HepG2 (cell line): Measurements from ENCODE around the gene SYNC. TPM values are rescaled to one million over a fixed set of nuclear protein-coding genes. Genes with fewer than 3 reads are reported as not detected.

Source experiments
- ATAC-seq: fragments of 200-7000 bp; cut with Tn5 transposase; 3 replicates; pipeline ENCODE4 v1.9.1; 2020; ENCODE audit warnings: mild to moderate bottlenecking, moderate library complexity
- BruUV-seq: library from RNA; stranded (reverse); fragments of 400-500 nt; replicated peaks from 2 replicates; lab custom pipeline; 2021; lab: Mats Ljungman, UMichigan
- CTCF ChIA-PET: fragments of 300-600 bp; formaldehyde crosslinking; extraction: SDS; loops from one replicate; lab custom pipeline; 2021; ENCODE audit warnings: low total read pairs, inconsistent platforms, low intra/inter-chr PET ratio; lab: Yijun Ruan, JAX
- POLR2A ChIA-PET: fragments of 350-600 bp; sonication (Branson Sonifier 250); formaldehyde crosslinking; loops from one replicate; lab custom pipeline; 2020; ENCODE audit warnings: antibody characterized with exemption, inconsistent platforms; lab: Yijun Ruan, JAX
- DNase-seq: peaks from one replicate; pipeline ENCODE4 v3.0.0-alpha.2; 2015; ENCODE audit warnings: low spot score
- FAIRE-seq: peaks from 3 replicates; lab custom pipeline; 2011; peaks lifted over from hg19 to GRCh38; lab: Jason Lieb, UNC
- H2AFZ ChIP-seq: one replicate; pipeline ENCODE4 v1.6.1; 2011; ENCODE audit warnings: low read length, inconsistent platforms
- H3K27ac ChIP-seq: fragments of 300-600 bp; 3 replicates; pipeline ENCODE4 v1.8.0; 2011; ENCODE audit warnings: mixed run types, mild to moderate bottlenecking, mixed read lengths, low read length, inconsistent platforms; ENCODE audit not compliant: insufficient read depth; ENCODE audit errors: extremely low read length
- H3K27me3 ChIP-seq, 2 experiments: fragments of 200-600 bp in 1 of 2; 2 replicates in 1 of 2; 3 replicates in 1 of 2; pipeline versions ENCODE4 v1.6.0 to v1.8.0; 2011; ENCODE audit warnings: low read length in 2 of 2, mild to moderate bottlenecking in 2 of 2, moderate library complexity in 2 of 2, inconsistent platforms in 1 of 2; ENCODE audit not compliant: insufficient read depth in 2 of 2, control insufficient read depth in 1 of 2
- H3K36me3 ChIP-seq, 2 experiments: fragments of 200-600 bp in 1 of 2; replicated peaks in 1 of 2; 2 replicates in 1 of 2; 3 replicates in 1 of 2; pipeline versions ENCODE4 v1.5.1 to v1.8.0; 2011; ENCODE audit warnings: low read length in 2 of 2, inconsistent platforms in 1 of 2; ENCODE audit not compliant: insufficient read depth in 2 of 2, control insufficient read depth in 1 of 2
- H3K4me1 ChIP-seq: 2 replicates; pipeline ENCODE4 v1.5.1; 2012; ENCODE audit warnings: low read length, inconsistent platforms; ENCODE audit not compliant: insufficient read depth
- H3K4me2 ChIP-seq: 2 replicates; pipeline ENCODE4 v1.6.0; 2011; ENCODE audit warnings: low read depth, low read length, inconsistent platforms
- H3K4me3 ChIP-seq, 3 experiments: fragments of 200-600 bp in 1 of 3; sonication (generic), shearing (Covaris generic) in 1 of 3; replicated peaks in 1 of 3; 2 replicates each; pipeline ENCODE4 v1.5.1; 2011 to 2016; ENCODE audit warnings: low read length in 3 of 3, inconsistent platforms in 2 of 3, low read depth in 2 of 3, mild to moderate bottlenecking in 2 of 3, control low read depth in 1 of 3, mixed read lengths in 1 of 3; ENCODE audit not compliant: insufficient read depth in 1 of 3
- H3K79me2 ChIP-seq: one replicate; pipeline ENCODE4 v1.6.1; 2011; ENCODE audit warnings: low read length, inconsistent platforms; ENCODE audit not compliant: insufficient read depth
- H3K9ac ChIP-seq: 2 replicates; pipeline ENCODE4 v1.6.0; 2011; ENCODE audit warnings: mild to moderate bottlenecking, low read depth, low read length, inconsistent platforms; ENCODE audit not compliant: insufficient read depth
- H3K9me3 ChIP-seq: 2 replicates; pipeline ENCODE4 v1.5.1; 2012; ENCODE audit warnings: mild to moderate bottlenecking, low read length
- H4K20me1 ChIP-seq: 2 replicates; pipeline ENCODE4 v1.6.0; 2011; ENCODE audit warnings: inconsistent platforms, mild to moderate bottlenecking, low read length, moderate library complexity; ENCODE audit not compliant: insufficient read depth
- EZH2 ChIP-seq: conservative IDR thresholded peaks from 2 replicates; pipeline ENCODE4 v1.6.1; 2012; ENCODE audit warnings: mild to moderate bottlenecking, low read depth, low read length, moderate library complexity
- MLXIP ChIP-seq: sonication (generic); formaldehyde crosslinking; IDR thresholded peaks from 2 replicates; pipeline ENCODE4 v1.9.0; 2021; ENCODE audit warnings: missing genetic modification reagents, borderline replicate concordance
- SAP130 ChIP-seq: IDR thresholded peaks from 2 replicates; pipeline ENCODE4 v1.6.1; 2016; ENCODE audit warnings: low read depth
- STAG1 ChIP-seq: sonication (generic); formaldehyde crosslinking; IDR thresholded peaks from 2 replicates; pipeline ENCODE4 v1.4.0; 2020; ENCODE audit warnings: missing genetic modification reagents
- ZNF160 ChIP-seq: sonication (generic); formaldehyde crosslinking; IDR thresholded peaks from 2 replicates; pipeline ENCODE4 v1.8.0; 2022; ENCODE audit warnings: mild to moderate bottlenecking, inconsistent platforms, missing genetic modification reagents
- ZNF530 ChIP-seq: sonication (generic); formaldehyde crosslinking; IDR thresholded peaks from 2 replicates; pipeline ENCODE4 v1.5.0; 2020; ENCODE audit warnings: low read depth, mild to moderate bottlenecking, missing genetic modification reagents
- ZNF574 ChIP-seq: sonication (generic); formaldehyde crosslinking; IDR thresholded peaks from 2 replicates; pipeline ENCODE4 v1.4.0; 2020; ENCODE audit warnings: missing genetic modification reagents
- ZNF652 ChIP-seq: IDR thresholded peaks from 2 replicates; pipeline ENCODE4 v1.6.1; 2016; ENCODE audit warnings: low read depth, borderline replicate concordance
- ZNF891 ChIP-seq: sonication (generic); formaldehyde crosslinking; IDR thresholded peaks from 2 replicates; pipeline ENCODE4 v1.5.0; 2020; ENCODE audit warnings: mild to moderate bottlenecking, missing genetic modification reagents
- ZSCAN30 ChIP-seq: sonication (generic); formaldehyde crosslinking; IDR thresholded peaks from 2 replicates; pipeline ENCODE4 v1.5.0; 2020; ENCODE audit warnings: mild to moderate bottlenecking, missing genetic modification reagents
- WGBS: methylation state at CpG from one replicate; pipeline ENCODE4 v1.1.6; 2017; ENCODE audit warnings: low lambda C conversion rate; 5-methylcytosine and 5-hydroxymethylcytosine counted together
- in situ Hi-C: cut with HindIII; loops from 2 replicates; pipeline ENCODE4 v1.10.0; 2017; ENCODE audit warnings: low pct_unique_long_range_greater_than_20kb; ENCODE audit not compliant: extremely low pct_ligation_motif_present
- intact Hi-C: fragments of 100-400 bp; cut with micrococcal nuclease; formaldehyde crosslinking; loops from one replicate; pipeline ENCODE4 v1.10.0; 2022; ENCODE audit not compliant: unreplicated experiment
- polyA plus RNA-seq, 8 experiments: library from polyadenylated mRNA; depleted of rRNA in 3 of 8; stranded (reverse) in 7 of 8; unstranded in 1 of 8; fragments of >200 nt; fragmentation: Illumina TruSeq in 4 of 8; extraction: Trizol in 4 of 8; gene quantifications; 2 replicates each; pipeline versions ENCODE4 v1.2.1 to v1.2.3, GENCODE V29; 2011 to 2016; ENCODE audit warnings: low read depth in 4 of 8, missing spikeins in 1 of 8, mixed read lengths in 1 of 8; ENCODE audit not compliant: insufficient read depth in 1 of 8
- total RNA-seq, 5 experiments: library from RNA; depleted of rRNA; stranded (reverse); fragments of >200 nt; fragmentation: Illumina TruSeq; extraction: Trizol; gene quantifications; 2 replicates each; pipeline ENCODE4 v1.2.3, GENCODE V29; 2016; ENCODE audit warnings: low read depth in 1 of 5

The SYNC gene
- total and polyA plus RNA-seq, 2 of the 13 experiments (the other 11 are each of a cell fraction or from before 2014, with no cell fraction given): 2.4 to 5.4 TPM

DNA sequence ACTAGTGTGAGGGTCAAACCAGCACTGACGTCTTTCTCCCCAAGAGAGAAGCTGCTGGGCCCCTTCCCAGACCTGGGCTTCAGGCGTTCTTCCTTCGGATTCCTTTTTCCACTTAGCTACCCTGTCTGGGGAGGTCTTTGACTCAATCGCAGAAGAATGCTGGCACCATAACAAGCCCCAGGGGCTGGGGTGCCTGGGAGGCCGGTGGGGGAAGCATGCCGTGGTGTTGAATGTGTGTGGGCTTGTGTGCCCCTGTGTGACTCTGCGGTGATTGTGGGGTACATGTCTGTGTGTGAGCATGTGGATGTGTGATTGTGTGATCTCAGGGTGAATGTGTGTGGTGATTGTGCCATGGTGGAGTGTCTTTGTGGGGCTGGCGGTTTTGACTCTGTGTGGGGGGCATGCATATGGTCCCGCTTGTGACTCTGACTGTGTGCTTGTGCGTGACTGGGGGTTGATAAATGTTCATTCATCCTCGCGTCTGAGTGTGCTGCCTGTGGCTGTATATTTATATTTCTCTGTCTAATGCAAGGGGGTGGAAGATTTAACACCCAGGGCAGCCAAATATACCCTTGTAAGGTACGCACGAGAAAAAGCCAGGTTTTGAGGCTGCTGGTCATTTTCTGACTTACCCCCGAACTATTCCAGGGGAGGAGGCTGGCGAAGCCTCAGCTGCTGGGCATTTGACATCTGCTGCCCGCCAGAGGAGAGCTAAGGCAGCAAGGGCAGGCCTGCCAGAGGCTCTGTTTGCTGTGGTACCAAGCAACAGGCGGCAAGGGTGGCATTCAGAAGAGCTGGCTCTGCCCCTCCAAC is 1.1 kb upstream of the SYNC start:
- Histone ChIP-seq H3K36me3 (no peaks in the 10 kb centered on the region), H3K4me3 (peak overlapping the region in 2 of 3 experiments; percentile 62 to 72; a peak in 3 of 6 replicates), H3K4me1 (peaks cover 41% of the 10 kb centered on the region), H3K4me2 (peak overlapping the region; percentile 94), H2AFZ (no peak overlapping the region), H3K27me3 (peaks cover 6 to 37% of the 10 kb centered on the region in 2 experiments)
- intact Hi-C loops (no loop called here), in situ Hi-C loops (no loop called here)
- FAIRE-seq (no peak), ATAC-seq (no peak), DNase-seq (no peak)
- 36% methylated on average over 16 of the region's 18 CpGs for WGBS
- no TSS peak for BruUV-seq
- peak; percentile 70; the same call in 1 of the 2 replicates for TF ChIP-seq EZH2
- TF ChIP-seq ZNF891 (CRISPR knock-in tag): no peak
- TF ChIP-seq, all 625 proteins: peak for 1
- ChIA-PET POLR2A (interaction anchor here (1.2 to 4.1 kb wide), 2 partner anchors 8 to 9 kb away, joined by 3 to 20 read pairs; no protein-coding TSS in a partner anchor), CTCF (no interaction called here)
- Histone ChIP-seq H3K9ac (no peak overlapping the region), H3K27ac (no peak overlapping the region), H3K79me2 (no peaks in the 10 kb centered on the region), H3K9me3 (no peaks in the 10 kb centered on the region), H4K20me1 (no peaks in the 10 kb centered on the region)

- H3K4me3 ChIP-seq: peak overlapping the region; percentile 61 to 72 (median 62); a peak in 4 of 6 replicates
- peaks cover 32% of the 10 kb centered on the region for H3K4me1 ChIP-seq
- no peak overlapping the region for H3K27ac ChIP-seq
- ChIA-PET CTCF (no interaction called here), POLR2A (interaction anchor here (0.8 to 1.8 kb wide), 3 partner anchors 10 to 253 kb away, joined by 3 to 4 read pairs (median 3); partner anchors contain the start of gene RBBP4)
- H3K27me3 ChIP-seq: peaks cover 6 to 37% of the 10 kb centered on the region in 2 experiments
- WGBS: 11% methylated on average over 3 of the region's 27 CpGs
- no peaks in the 10 kb centered on the region for H3K36me3 ChIP-seq
- H3K9ac ChIP-seq: no peak overlapping the region
- FAIRE-seq (no peak), DNase-seq (no peak), ATAC-seq (peak; percentile 42)
- intact Hi-C loops: no loop called here
- no peak overlapping the region for H2AFZ ChIP-seq
- no peaks in the 10 kb centered on the region for H4K20me1 ChIP-seq
- H3K79me2 ChIP-seq: no peaks in the 10 kb centered on the region
- no peaks in the 10 kb centered on the region for H3K9me3 ChIP-seq
- peak overlapping the region; percentile 94 for H3K4me2 ChIP-seq
- BruUV-seq: no TSS peak
- in situ Hi-C loops: no loop called here
- TF ChIP-seq ZNF160 (no peak), ZNF652 (CRISPR knock-in tag) (peak; percentile 58; the same call in 1 of the 2 replicates), STAG1 (CRISPR knock-in tag) (no peak), ZSCAN30 (CRISPR knock-in tag) (no peak), ZNF530 (CRISPR knock-in tag) (no peak), SAP130 (CRISPR knock-in tag) (0 out of 2 replicates have a peak, but pooled peaks have one; percentile 3), EZH2 (0 out of 2 replicates have a peak, but pooled peaks have one; percentile 36), ZNF574 (CRISPR knock-in tag) (no peak), MLXIP (no peak)
These were observed 495 bp downstream of the SYNC start for GRCh38 chr1:32701951-32702598.
